BE2C (cell line): Measurements from ENCODE around the gene PLPP7.

Source experiments
- DNase-seq: peaks from one replicate; pipeline ENCODE4 v3.0.0-alpha.2; 2020
- H3K27me3 ChIP-seq: fragments of 250-450 bp; sonication (Bioruptor Pico); 2 replicates; pipeline ENCODE4 v1.5.1; 2020; ENCODE audit warnings: mild to moderate bottlenecking
- H3K36me3 ChIP-seq: fragments of 250-450 bp; sonication (Bioruptor Pico); 2 replicates; pipeline ENCODE4 v1.5.1; 2020; ENCODE audit warnings: mild to moderate bottlenecking
- H3K4me1 ChIP-seq: fragments of 250-450 bp; sonication (Bioruptor Pico); 2 replicates; pipeline ENCODE4 v1.5.1; 2020
- H3K4me3 ChIP-seq: 2 replicates; pipeline ENCODE4 v1.5.1; 2011; ENCODE audit warnings: low read depth, low read length
- H3K9me3 ChIP-seq: fragments of 250-450 bp; sonication (Bioruptor Pico); 2 replicates; pipeline ENCODE4 v1.5.1; 2020
- TF ChIP-seq, protein P1 (sequence below): IDR thresholded peaks from 2 replicates; pipeline ENCODE4 v1.5.1; 2012; ENCODE audit warnings: mild to moderate bottlenecking, low read depth, low read length

Gene PLPP7

DNA sequence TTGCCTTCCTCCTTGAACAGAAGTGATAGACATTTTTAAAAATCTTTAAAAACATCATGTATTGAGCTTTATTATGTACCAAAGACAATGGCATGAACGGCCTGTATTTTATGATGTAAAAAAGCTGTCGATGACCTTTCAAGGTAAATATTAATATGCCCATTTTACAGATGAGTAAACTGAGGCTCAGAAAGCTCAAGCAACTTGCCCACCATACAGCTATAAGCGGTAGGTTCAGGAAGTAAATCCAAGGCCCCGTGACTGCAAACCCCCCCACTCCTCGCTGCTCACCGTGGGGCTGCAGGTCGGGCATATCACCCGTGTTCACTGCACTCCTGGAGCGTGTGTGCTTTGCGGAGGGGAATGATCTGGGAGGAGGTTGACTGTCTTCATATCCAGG, 3.4 kb downstream of the PLPP7 start:
- TF ChIP-seq, protein P1, sequence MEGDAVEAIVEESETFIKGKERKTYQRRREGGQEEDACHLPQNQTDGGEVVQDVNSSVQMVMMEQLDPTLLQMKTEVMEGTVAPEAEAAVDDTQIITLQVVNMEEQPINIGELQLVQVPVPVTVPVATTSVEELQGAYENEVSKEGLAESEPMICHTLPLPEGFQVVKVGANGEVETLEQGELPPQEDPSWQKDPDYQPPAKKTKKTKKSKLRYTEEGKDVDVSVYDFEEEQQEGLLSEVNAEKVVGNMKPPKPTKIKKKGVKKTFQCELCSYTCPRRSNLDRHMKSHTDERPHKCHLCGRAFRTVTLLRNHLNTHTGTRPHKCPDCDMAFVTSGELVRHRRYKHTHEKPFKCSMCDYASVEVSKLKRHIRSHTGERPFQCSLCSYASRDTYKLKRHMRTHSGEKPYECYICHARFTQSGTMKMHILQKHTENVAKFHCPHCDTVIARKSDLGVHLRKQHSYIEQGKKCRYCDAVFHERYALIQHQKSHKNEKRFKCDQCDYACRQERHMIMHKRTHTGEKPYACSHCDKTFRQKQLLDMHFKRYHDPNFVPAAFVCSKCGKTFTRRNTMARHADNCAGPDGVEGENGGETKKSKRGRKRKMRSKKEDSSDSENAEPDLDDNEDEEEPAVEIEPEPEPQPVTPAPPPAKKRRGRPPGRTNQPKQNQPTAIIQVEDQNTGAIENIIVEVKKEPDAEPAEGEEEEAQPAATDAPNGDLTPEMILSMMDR, result no peak
- H3K4me1 ChIP-seq, result peaks cover 8% of the 10 kb centered on the region
- H3K9me3 ChIP-seq, result no peaks in the 10 kb centered on the region
- H3K36me3 ChIP-seq, result 0 out of 2 replicates have a peak, but pooled peaks cover 4% of the 10 kb centered on the region
- DNase-seq, result no peak
- no peak overlapping the region for H3K4me3 ChIP-seq
- H3K27me3 ChIP-seq, result no peaks in the 10 kb centered on the region

DNA sequence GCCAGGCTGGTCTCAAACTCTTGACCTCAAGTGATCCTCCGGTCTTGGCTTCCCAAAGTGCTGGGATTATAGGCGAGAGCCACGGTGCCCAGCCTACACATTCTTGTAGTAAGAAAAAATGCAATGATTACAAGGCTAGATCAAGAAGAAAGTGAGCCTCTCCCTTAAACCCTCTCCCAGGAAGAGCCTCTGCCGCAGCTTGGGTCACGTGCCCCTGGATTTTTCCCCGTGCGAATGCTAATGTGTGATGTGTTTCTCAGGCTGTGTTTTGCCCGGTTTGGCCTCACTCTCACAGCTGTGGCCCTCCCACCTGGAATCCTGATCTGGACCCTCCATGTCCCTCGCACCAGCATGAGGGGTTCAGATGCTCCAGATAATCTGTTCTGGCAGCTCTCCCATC, 6.9 kb downstream of the PLPP7 start:
- no peak overlapping the region for H3K4me3 ChIP-seq
- no peaks in the 10 kb centered on the region for H3K9me3 ChIP-seq
- TF ChIP-seq, protein P1, result no peak
- no peak for DNase-seq
- H3K36me3 ChIP-seq, result 0 out of 2 replicates have a peak, but pooled peaks cover 4% of the 10 kb centered on the region
- H3K4me1 ChIP-seq, result peaks cover 4% of the 10 kb centered on the region
- H3K27me3 ChIP-seq, result no peaks in the 10 kb centered on the region

DNA sequence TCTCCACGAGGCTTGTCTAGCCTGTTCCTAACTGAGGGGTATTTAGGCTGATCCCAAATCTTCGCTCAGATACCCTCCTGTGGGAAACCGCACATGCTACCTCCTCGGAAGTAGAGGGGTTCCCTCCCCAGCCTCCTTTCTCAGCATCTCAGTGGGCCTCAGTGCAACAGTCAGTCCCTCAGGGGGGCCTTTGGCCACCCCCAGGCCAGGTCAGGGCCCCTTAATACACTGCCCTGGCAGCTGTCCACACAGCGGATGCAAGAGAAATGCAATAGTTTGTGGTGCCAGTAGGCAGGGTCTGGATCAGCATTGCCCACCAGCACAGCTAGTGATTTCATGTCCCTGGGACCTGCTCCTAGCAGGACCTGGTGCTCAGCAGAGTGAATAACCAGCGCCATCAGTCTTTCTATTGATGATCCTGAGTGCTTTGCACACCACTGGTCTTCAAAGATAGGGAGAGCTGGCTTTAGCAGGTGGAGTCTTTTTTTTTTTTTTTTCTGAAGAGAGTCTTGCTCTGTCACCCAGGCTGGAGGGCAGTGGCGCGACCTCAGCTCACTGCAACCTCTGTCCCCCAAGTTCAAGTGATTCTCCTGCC, 7.5 kb downstream of the PLPP7 start:
- no peak for DNase-seq
- Histone ChIP-seq H3K4me1 (peaks cover 4% of the 10 kb centered on the region), H3K4me3 (no peak overlapping the region), H3K9me3 (no peaks in the 10 kb centered on the region), H3K27me3 (no peaks in the 10 kb centered on the region), H3K36me3 (0 out of 2 replicates have a peak, but pooled peaks cover 4% of the 10 kb centered on the region)
- TF ChIP-seq, protein P1, result no peak

DNA sequence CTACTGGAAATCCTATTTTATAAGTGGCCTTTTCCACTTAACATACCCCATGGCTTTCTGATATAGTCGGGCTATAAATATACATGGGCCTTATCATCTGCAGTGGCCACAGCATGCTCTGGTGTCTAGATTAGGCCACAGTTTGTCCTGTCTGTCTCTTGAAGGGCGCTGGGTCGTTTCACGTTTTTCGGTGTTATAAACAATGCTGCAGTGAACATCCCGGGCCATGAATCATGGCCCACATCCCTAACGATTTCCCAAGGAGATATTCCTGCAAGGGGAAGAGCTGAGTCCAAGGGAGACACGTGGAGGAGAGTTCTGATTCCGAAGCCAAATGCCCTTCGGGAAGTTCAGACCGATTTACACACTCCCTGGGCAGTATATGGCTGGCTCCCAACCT, 8.4 kb downstream of the PLPP7 start:
- Histone ChIP-seq H3K27me3 (no peaks in the 10 kb centered on the region), H3K9me3 (no peaks in the 10 kb centered on the region), H3K4me3 (no peak overlapping the region), H3K4me1 (peaks cover 4% of the 10 kb centered on the region), H3K36me3 (0 out of 2 replicates have a peak, but pooled peaks cover 4% of the 10 kb centered on the region)
- no peak for DNase-seq
- TF ChIP-seq, protein P1, result no peak

DNA sequence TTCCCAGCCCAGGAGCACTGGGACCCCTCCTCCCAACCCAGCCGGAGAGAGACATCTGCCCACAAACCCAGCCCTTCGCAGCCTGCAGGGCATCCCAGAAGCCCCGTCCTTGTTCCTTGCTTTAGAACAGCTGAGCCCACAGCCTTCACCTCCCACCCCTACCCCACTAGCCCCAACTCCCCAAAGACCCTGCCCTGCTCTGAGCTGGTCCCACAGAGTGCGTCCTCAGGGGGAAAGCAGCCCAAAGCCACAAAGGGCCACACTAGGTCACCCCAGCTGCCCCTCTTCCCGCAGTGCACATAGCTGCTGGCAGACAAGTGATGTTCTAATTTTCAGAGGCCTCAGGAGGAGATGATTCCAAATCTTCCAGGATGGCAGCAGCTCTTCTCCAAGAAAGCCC, 8.8 kb downstream of the PLPP7 start:
- H3K27me3 ChIP-seq, result no peaks in the 10 kb centered on the region
- no peak overlapping the region for H3K4me3 ChIP-seq
- no peaks in the 10 kb centered on the region for H3K9me3 ChIP-seq
- TF ChIP-seq, protein P1, result no peak
- DNase-seq, result no peak
- H3K36me3 ChIP-seq, result 0 out of 2 replicates have a peak, but pooled peaks cover 4% of the 10 kb centered on the region
- peaks cover 4% of the 10 kb centered on the region for H3K4me1 ChIP-seq

DNA sequence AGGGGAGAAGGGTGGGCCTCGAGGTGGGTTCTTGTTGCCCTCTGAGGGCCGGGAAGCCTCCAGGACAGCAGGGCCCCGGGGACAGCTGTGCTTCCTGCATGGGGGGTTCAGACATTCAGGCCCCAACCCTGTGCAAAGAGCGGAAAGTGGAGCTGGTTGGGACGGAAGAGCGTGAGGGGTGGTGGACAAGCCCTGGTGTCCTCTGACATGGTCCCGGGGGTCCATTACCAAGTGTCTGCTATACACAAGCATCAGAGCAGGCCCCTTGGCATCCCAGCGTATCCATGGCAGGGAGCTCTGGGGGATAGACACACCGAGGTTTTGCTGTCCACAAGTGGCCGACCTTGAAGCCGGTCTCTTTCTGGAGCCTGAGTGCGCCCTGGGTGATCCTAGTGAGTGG, 9.3 kb downstream of the PLPP7 start:
- Histone ChIP-seq H3K27me3 (no peaks in the 10 kb centered on the region), H3K9me3 (no peaks in the 10 kb centered on the region), H3K4me3 (no peak overlapping the region), H3K36me3 (0 out of 2 replicates have a peak, but pooled peaks cover 4% of the 10 kb centered on the region), H3K4me1 (peaks cover 4% of the 10 kb centered on the region)
- DNase-seq, result no peak
- TF ChIP-seq, protein P1, result no peak
